Upper lobe of left lung (tissue), 6 donors: ENCODE data around the gene DTNB. TPM values are rescaled to one million over a fixed set of nuclear protein-coding genes. Genes with fewer than 3 reads are reported as not detected.

Source experiments
- ATAC-seq, 2 donors: fragments of 200-7000 bp; cut with Tn5 transposase; one replicate each; pipeline ENCODE4 v1.9.1; 2022; ENCODE audit warnings: mild to moderate bottlenecking in 2 of 2, moderate library complexity in 2 of 2; ENCODE audit not compliant: low FRiP score in 2 of 2
- DNase-seq, 2 donors: peaks; one replicate each; pipeline ENCODE4 v3.0.0-alpha.2; 2019 to 2020
- H3K27ac ChIP-seq, 4 donors: fragments of 200-600 bp; sonication (generic); one replicate each; pipeline ENCODE4 v1.5.1; 2016 to 2019
- H3K27me3 ChIP-seq, 4 donors: fragments of 200-600 bp; sonication (generic); one replicate each; pipeline ENCODE4 v1.5.1; 2017 to 2019
- H3K36me3 ChIP-seq, 4 donors: fragments of 200-600 bp; sonication (generic); one replicate each; pipeline ENCODE4 v1.5.1; 2016 to 2019
- H3K4me1 ChIP-seq, 4 donors: fragments of 200-600 bp; sonication (generic); one replicate each; pipeline ENCODE4 v1.5.1; 2018 to 2019
- H3K4me3 ChIP-seq, 4 donors: fragments of 200-600 bp; sonication (generic); one replicate each; pipeline ENCODE4 v1.5.1; 2017 to 2019; ENCODE audit warnings: mild to moderate bottlenecking in 2 of 4, moderate library complexity in 1 of 4
- H3K9me3 ChIP-seq, 4 donors: fragments of 200-600 bp; sonication (generic); one replicate each; pipeline ENCODE4 v1.5.1; 2018 to 2019
- CTCF ChIP-seq, 6 experiments: fragments of 450-650 bp in 4 of 6; fragments of 200-600 bp in 2 of 6; sonication (generic) in 2 of 6; IDR thresholded peaks; one replicate each; pipeline ENCODE4 v1.5.1; 2016 to 2019; ENCODE audit warnings: antibody characterized with exemption in 6 of 6
- EP300 ChIP-seq, 4 donors: sonication (generic); formaldehyde crosslinking; IDR thresholded peaks; one replicate each; pipeline ENCODE4 v1.5.1; 2017; ENCODE audit warnings: antibody characterized with exemption in 4 of 4, control low read depth in 2 of 4
- POLR2A ChIP-seq, 4 donors: fragments of 450-650 bp; IDR thresholded peaks; one replicate each; pipeline ENCODE4 v1.5.1; 2016 to 2017; ENCODE audit warnings: antibody characterized with exemption in 4 of 4, mild to moderate bottlenecking in 2 of 4
- POLR2AphosphoS5 ChIP-seq, 2 donors: sonication (generic); formaldehyde crosslinking; IDR thresholded peaks; one replicate each; pipeline ENCODE4 v1.5.1; 2017; ENCODE audit warnings: antibody characterized with exemption in 2 of 2
- WGBS, 2 donors: methylation state at CpG; one replicate each; pipeline ENCODE4 v1.1.5; 2017 to 2018; 5-methylcytosine and 5-hydroxymethylcytosine counted together
- total RNA-seq, 6 donors: library from RNA; depleted of rRNA in 4 of 6; stranded (reverse); fragments of >200 nt in 4 of 6; gene quantifications; one replicate each; pipeline versions ENCODE4 v1.1.0 to v1.2.1, GENCODE V29; 2016 to 2021
- donor health status: DM: no; HTN: no; CAD: no; lungs with moderate emphysema.
- donor health status: DM: no; HTN: yes; CAD: no; lungs with severe emphysema.

The DTNB gene
- total RNA-seq, 6 donors from 2014 or later, result 19.3 to 59.7 (median 25.6) TPM

DNA sequence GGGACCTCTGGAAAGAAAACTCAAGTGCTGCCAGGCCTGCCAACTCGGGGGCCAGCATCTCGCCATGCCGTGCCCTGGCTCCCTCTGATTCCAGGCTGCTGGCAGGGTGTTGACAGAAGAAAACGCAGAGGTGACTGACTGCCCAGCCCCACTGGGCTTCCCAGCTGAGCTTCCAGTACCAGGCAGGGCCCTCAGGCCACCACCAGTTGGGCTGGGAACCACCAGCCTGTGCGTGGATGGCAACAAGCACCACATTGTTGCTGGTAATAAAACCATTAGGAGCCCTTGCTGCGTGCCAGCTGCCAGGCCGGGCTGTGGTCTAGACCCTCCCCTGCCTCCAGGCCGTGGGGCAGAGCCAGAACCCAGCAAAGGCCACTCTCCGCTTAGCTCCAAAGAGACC is 340.8 kb downstream of the DTNB start:
- H3K4me1 ChIP-seq, result peaks cover 0 to 22% (median 2%) of the 10 kb centered on the region in 4 donors
- no peaks in the 10 kb centered on the region for H3K27me3 ChIP-seq
- no peak for DNase-seq
- no peak for ATAC-seq
- TF ChIP-seq POLR2AphosphoS5 (IDR thresholded peaks at IDR 0.05), result no peak
- TF ChIP-seq CTCF (IDR thresholded peaks at IDR 0.05), result no peak
- TF ChIP-seq POLR2A (IDR thresholded peaks at IDR 0.05), result no peak
- TF ChIP-seq EP300 (IDR thresholded peaks at IDR 0.05), result no peak
- H3K36me3 ChIP-seq, result no peaks in the 10 kb centered on the region
- no peak overlapping the region for H3K4me3 ChIP-seq
- H3K9me3 ChIP-seq, result no peaks in the 10 kb centered on the region
- 88 to 90% methylated on average over 5 to 9 of the region's 9 CpGs for WGBS, 2 donors
- H3K27ac ChIP-seq, result no peak overlapping the region

- Histone ChIP-seq H3K9me3 (peaks cover 0 to 4% (median under 1%) of the 10 kb centered on the region in 4 donors), H3K36me3 (peaks cover 0 to 3% (median 0%) of the 10 kb centered on the region in 4 donors), H3K4me3 (no peak overlapping the region), H3K27ac (no peak overlapping the region), H3K4me1 (peaks cover 0 to 17% (median 2%) of the 10 kb centered on the region in 4 donors), H3K27me3 (no peaks in the 10 kb centered on the region)
- ATAC-seq, result no peak
- TF ChIP-seq EP300 (IDR thresholded peaks at IDR 0.05) (no peak), POLR2AphosphoS5 (IDR thresholded peaks at IDR 0.05) (no peak), CTCF (IDR thresholded peaks at IDR 0.05) (no peak), POLR2A (IDR thresholded peaks at IDR 0.05) (no peak)
- DNase-seq, result no peak
- 89 to 91% methylated on average over 23 of the region's 23 CpGs for WGBS, 2 donors
Measured at GRCh38 chr2:25331686-25332365, 341.6 kb downstream of the DTNB start.

- no peak overlapping the region for H3K27ac ChIP-seq
- H3K27me3 ChIP-seq, result no peaks in the 10 kb centered on the region
- TF ChIP-seq POLR2A (IDR thresholded peaks at IDR 0.05) (no peak), CTCF (IDR thresholded peaks at IDR 0.05) (no peak), EP300 (IDR thresholded peaks at IDR 0.05) (no peak), POLR2AphosphoS5 (IDR thresholded peaks at IDR 0.05) (no peak)
- H3K4me3 ChIP-seq, result no peak overlapping the region
- peaks cover 0 to 3% (median 0%) of the 10 kb centered on the region in 4 donors for H3K36me3 ChIP-seq
- peaks cover 0 to 12% (median 5%) of the 10 kb centered on the region in 4 donors for H3K9me3 ChIP-seq
- H3K4me1 ChIP-seq, result peaks cover 0 to 9% (median 2%) of the 10 kb centered on the region in 4 donors
- WGBS, 2 donors, result 89 to 91% methylated on average over 4 of the region's 4 CpGs
- ATAC-seq (no peak), DNase-seq (no peak)
Measured at GRCh38 chr2:25330937-25331336, 342.4 kb downstream of the DTNB start.

DNA sequence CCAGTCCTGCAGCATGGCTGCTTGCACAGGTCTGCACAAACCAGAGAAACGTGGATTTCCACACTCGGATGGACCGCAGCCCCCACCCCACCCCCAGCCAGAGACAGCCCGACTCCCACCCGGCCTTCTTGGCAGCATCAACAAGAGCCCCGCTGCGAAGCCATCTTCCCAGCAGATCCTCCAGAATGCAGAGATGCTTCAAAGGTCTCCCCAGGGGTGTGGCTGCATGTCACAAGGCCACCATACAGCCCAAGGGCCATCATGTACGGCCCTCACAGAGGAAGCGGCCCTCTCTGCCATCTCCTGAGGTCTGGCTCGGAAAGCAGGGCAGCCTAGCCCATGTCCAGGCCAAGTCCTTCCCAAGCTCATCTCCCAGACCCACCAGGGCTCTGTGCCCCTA is 343.1 kb downstream of the DTNB start:
- Histone ChIP-seq H3K4me1 (peaks cover 0 to 9% (median 3%) of the 10 kb centered on the region in 4 donors), H3K36me3 (peaks cover 0 to 3% (median 0%) of the 10 kb centered on the region in 4 donors), H3K9me3 (peaks cover 0 to 12% (median 5%) of the 10 kb centered on the region in 4 donors), H3K27me3 (no peaks in the 10 kb centered on the region), H3K4me3 (no peak overlapping the region), H3K27ac (no peak overlapping the region)
- no peak for TF ChIP-seq EP300 (IDR thresholded peaks at IDR 0.05)
- TF ChIP-seq POLR2A (IDR thresholded peaks at IDR 0.05), result no peak
- no peak for TF ChIP-seq POLR2AphosphoS5 (IDR thresholded peaks at IDR 0.05)
- no peak for TF ChIP-seq CTCF (IDR thresholded peaks at IDR 0.05)
- WGBS, 2 donors, result 90 to 97% methylated on average over 5 to 10 of the region's 10 CpGs
- ATAC-seq, result no peak
- DNase-seq, result no peak
